Measurements from ENCODE around the gene METTL15. TPM values are rescaled to one million over a fixed set of nuclear protein-coding genes. Genes with fewer than 3 reads are reported as not detected.
"Not testable (repeated sequence)": the region's sequence is repeated elsewhere in the genome, so short reads cannot be mapped to it uniquely, and the experiment has no call there.

METTL15 gene
- total RNA-seq, 4 donors from 2014 or later: 5.3 to 12.2 (median 11.8) TPM

DNA sequence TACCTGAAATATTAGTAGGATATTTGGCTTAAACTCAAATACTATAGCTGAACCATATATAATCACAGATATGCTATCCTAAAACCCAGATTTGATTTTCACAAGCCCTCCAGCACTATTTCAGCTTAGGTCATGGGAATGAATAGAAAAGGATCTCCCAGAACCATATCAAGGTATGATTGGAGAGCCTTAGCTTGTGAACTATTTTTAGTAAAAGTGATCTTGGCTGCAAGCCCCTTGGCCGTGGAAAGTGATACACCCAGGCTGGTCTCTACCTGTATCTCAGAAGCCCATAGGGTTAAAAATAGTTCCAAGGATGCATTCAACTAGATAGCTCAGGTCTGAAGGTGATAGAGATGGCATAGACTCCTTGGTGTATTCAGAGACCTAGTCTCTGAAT lies 9.9 kb upstream of the METTL15 start:
- WGBS, 2 donors: 33 to 60% methylated on average over 1 of the region's 1 CpG

DNA sequence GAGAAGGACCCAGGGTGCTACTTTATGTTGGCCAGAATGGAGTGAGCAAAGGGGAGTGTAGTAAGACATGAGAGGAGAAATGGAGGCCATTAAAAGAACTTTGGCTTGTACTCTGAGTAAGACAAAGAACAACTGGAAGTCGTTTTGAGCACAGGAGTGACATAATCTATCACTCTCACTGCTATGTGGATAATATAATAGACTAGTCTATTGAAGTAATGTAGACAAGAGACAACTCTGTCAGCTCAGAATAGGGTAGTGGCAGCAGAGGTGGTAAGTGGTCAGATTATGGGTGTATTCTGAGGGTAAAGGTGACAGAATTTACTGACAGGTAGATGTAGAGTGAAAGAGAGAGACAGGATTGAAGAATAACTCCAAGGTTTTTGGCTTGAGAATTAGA lies 8.5 kb upstream of the METTL15 start:
- intact Hi-C loops (cut with DNase I): no loop called here
- H3K9me3 ChIP-seq: no peaks in the 10 kb centered on the region

More for the DNA sequence above, 9.9 kb upstream of the METTL15 start:
- intact Hi-C loops (cut with DNase I): no loop called here
- no peak for TF ChIP-seq POLR2A (IDR thresholded peaks at IDR 0.05)
- TF ChIP-seq, protein P1, sequence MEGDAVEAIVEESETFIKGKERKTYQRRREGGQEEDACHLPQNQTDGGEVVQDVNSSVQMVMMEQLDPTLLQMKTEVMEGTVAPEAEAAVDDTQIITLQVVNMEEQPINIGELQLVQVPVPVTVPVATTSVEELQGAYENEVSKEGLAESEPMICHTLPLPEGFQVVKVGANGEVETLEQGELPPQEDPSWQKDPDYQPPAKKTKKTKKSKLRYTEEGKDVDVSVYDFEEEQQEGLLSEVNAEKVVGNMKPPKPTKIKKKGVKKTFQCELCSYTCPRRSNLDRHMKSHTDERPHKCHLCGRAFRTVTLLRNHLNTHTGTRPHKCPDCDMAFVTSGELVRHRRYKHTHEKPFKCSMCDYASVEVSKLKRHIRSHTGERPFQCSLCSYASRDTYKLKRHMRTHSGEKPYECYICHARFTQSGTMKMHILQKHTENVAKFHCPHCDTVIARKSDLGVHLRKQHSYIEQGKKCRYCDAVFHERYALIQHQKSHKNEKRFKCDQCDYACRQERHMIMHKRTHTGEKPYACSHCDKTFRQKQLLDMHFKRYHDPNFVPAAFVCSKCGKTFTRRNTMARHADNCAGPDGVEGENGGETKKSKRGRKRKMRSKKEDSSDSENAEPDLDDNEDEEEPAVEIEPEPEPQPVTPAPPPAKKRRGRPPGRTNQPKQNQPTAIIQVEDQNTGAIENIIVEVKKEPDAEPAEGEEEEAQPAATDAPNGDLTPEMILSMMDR (IDR thresholded peaks at IDR 0.05): no peak
- Histone ChIP-seq H3K4me1 (no peaks in the 10 kb centered on the region), H3K27ac (no peak overlapping the region), H3K36me3 (no peaks in the 10 kb centered on the region), H3K9me3 (no peaks in the 10 kb centered on the region), H3K4me3 (no peak overlapping the region), H3K27me3 (no peaks in the 10 kb centered on the region)
- no peak for DNase-seq

DNA sequence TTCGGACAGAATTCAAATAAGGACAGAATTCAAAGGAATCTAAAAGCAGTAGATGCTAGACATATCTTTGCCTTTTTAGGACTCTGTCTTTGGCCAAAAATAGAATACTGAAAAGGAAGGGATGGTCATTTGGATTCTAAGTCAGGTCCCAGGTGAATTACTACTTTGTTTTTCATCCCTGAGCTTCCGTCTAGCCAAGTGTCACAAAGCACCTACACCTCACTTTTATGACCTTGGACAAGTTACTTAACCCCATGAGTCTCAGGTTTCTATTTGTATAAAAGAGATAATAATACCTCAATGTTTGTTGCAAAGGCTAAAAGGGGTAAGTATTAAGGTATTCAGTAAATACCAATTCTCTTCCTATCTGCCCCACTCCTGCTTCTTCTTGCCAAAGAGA lies 7.5 kb upstream of the METTL15 start:
- H3K27me3 ChIP-seq: no peaks in the 10 kb centered on the region
- no peaks in the 10 kb centered on the region for H3K36me3 ChIP-seq
- H3K27ac ChIP-seq: no peak overlapping the region
- TF ChIP-seq POLR2A (IDR thresholded peaks at IDR 0.05): no peak
- TF ChIP-seq, protein P1 (IDR thresholded peaks at IDR 0.05): no peak
- no peaks in the 10 kb centered on the region for H3K9me3 ChIP-seq
- no peak for DNase-seq
- no peak overlapping the region for H3K4me3 ChIP-seq
- 70 to 90% methylated on average over 2 of the region's 2 CpGs for WGBS, 2 donors
- intact Hi-C loops (cut with DNase I): no loop called here
- peaks cover 0 to 3% (median 0%) of the 10 kb centered on the region in 3 donors for H3K4me1 ChIP-seq

More for the DNA sequence above, 8.5 kb upstream of the METTL15 start:
- H3K27ac ChIP-seq: no peak overlapping the region
- no peak overlapping the region for H3K4me3 ChIP-seq
- TF ChIP-seq, protein P1 (IDR thresholded peaks at IDR 0.05): no peak
- no peak for TF ChIP-seq POLR2A (IDR thresholded peaks at IDR 0.05)
- H3K27me3 ChIP-seq: no peaks in the 10 kb centered on the region
- H3K4me1 ChIP-seq: no peaks in the 10 kb centered on the region
- DNase-seq: no peak
- 23 to 26% methylated on average over 1 of the region's 1 CpG for WGBS, 2 donors
- no peaks in the 10 kb centered on the region for H3K36me3 ChIP-seq

DNA sequence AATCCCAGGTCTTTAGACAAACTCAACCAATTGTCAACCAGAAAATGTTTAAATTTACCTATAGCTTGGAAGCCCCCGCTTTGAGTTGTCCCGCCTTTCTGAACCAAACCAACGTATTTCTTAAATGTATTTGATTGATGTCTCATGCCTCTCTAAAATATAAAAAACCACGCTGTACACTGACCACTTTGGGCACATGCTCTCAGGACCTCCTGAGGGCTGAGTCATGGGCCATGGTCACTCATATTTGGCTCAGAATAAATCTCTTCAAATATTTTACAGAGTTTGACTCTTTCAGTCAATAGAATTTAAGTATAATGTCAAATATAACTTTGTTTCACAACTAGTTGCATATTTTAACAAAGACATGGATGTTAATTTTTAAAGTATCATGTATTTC lies 5.9 kb upstream of the METTL15 start:
- H3K9me3 ChIP-seq; H3K27ac ChIP-seq; intact Hi-C loops (cut with DNase I); H3K4me3 ChIP-seq; DNase-seq; H3K36me3 ChIP-seq; H3K27me3 ChIP-seq: not testable (repeated sequence)
- 92 to 93% methylated on average over 4 of the region's 4 CpGs for WGBS, 2 donors
- H3K4me1 ChIP-seq: peaks cover 0 to 18% (median 0%) of the 10 kb centered on the region in 3 donors

DNA sequence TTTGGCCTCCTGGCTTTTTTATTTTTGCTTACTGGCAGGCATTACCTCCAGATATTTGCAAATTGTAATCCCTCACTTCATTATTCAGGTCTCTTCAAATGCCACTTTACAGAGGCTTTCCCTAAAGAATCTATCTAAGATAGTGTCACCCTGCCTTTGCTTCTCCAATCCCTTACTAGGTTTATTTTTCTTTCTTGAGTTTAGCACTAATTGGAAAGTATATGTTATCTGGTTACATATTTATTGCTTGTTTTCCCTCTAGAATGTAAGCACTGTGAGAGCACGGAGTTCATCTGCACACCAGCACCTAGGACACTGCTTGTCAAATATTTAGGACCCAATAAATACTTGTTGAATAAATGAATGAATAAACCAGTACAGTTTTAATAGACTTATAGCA lies 3.8 kb upstream of the METTL15 start:
- intact Hi-C loops (cut with DNase I): no loop called here
- Histone ChIP-seq H3K27me3 (no peaks in the 10 kb centered on the region), H3K27ac (no peak overlapping the region), H3K4me1 (peaks cover 0 to 32% (median 8%) of the 10 kb centered on the region in 3 donors), H3K4me3 (no peak overlapping the region), H3K36me3 (no peaks in the 10 kb centered on the region), H3K9me3 (no peaks in the 10 kb centered on the region)
- WGBS, 2 donors: 100% methylated on average over 1 of the region's 1 CpG
- TF ChIP-seq POLR2A (IDR thresholded peaks at IDR 0.05): no peak
- TF ChIP-seq, protein P1 (IDR thresholded peaks at IDR 0.05): no peak
- no peak for DNase-seq

DNA sequence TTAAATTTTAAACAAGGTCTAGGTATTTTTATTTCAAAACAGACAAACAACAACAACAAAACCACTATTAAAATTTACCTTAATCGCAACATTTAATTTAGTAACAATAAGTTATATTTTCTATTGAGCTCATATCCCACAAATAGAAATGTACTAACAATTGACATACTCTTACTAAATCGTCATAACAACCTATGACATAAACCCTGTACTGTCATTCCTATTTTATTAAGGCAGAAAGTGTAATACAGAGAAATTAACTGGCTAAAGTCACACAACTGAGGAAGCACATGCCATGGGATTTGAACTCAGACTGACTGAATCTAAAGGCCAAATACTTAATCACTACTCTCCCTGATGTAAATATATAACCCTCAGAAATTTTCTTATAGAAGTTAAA lies 3.2 kb upstream of the METTL15 start:
- Histone ChIP-seq H3K27ac (no peak overlapping the region), H3K36me3 (no peaks in the 10 kb centered on the region), H3K27me3 (no peaks in the 10 kb centered on the region), H3K9me3 (no peaks in the 10 kb centered on the region), H3K4me3 (no peak overlapping the region), H3K4me1 (peaks cover 0 to 38% (median 9%) of the 10 kb centered on the region in 3 donors)
- 83 to 88% methylated on average over 2 of the region's 2 CpGs for WGBS, 2 donors
- TF ChIP-seq POLR2A (IDR thresholded peaks at IDR 0.05): no peak
- TF ChIP-seq, protein P1 (IDR thresholded peaks at IDR 0.05): no peak
- no peak for DNase-seq
- intact Hi-C loops (cut with DNase I): no loop called here
